Prostate gland (tissue), 2 donors: ENCODE data around the gene KIAA1328. TPM values are rescaled to one million over a fixed set of nuclear protein-coding genes. Genes with fewer than 3 reads are reported as not detected.

ENCODE experiments used
- DNase-seq: peaks from one replicate; pipeline ENCODE4 v3.0.0-alpha.2; 2019; ENCODE audit warnings: low spot score
- H3K27ac ChIP-seq, 2 donors: fragments of 200-600 bp; sonication (generic); 2 replicates each; pipeline ENCODE4 v1.5.1; 2017 to 2019
- H3K27me3 ChIP-seq: fragments of 200-600 bp; sonication (generic); replicated peaks from 2 replicates; pipeline ENCODE4 v1.5.1; 2019; ENCODE audit not compliant: insufficient read depth
- H3K36me3 ChIP-seq, 2 donors: fragments of 200-600 bp; sonication (generic); 1 replicate in 1 of 2; 2 replicates in 1 of 2; pipeline versions ENCODE4 v1.5.1 to v1.8.1; 2017 to 2019
- H3K4me1 ChIP-seq: fragments of 200-600 bp; sonication (generic); replicated peaks from 2 replicates; pipeline ENCODE4 v1.5.1; 2019
- H3K4me3 ChIP-seq, 2 donors: fragments of 200-600 bp; sonication (generic); 2 replicates each; pipeline ENCODE4 v1.5.1; 2017 to 2019
- H3K9me3 ChIP-seq: fragments of 200-600 bp; sonication (generic); 2 replicates; pipeline ENCODE4 v1.5.1; 2017
- POLR2A ChIP-seq: fragments of 450-650 bp; IDR thresholded peaks from one replicate; pipeline ENCODE4 v1.6.1; 2016; ENCODE audit warnings: antibody characterized with exemption, mild to moderate bottlenecking
- POLR2AphosphoS5 ChIP-seq: sonication (generic); formaldehyde crosslinking; IDR thresholded peaks from one replicate; pipeline ENCODE4 v1.6.1; 2017; ENCODE audit warnings: antibody characterized with exemption
- WGBS: methylation state at CpG from one replicate; pipeline ENCODE4 v1.1.5; 2018; 5-methylcytosine and 5-hydroxymethylcytosine counted together
- intact Hi-C: fragments of 100-400 bp; cut with DNase I; formaldehyde crosslinking; loops from one replicate; pipeline ENCODE4 v1.14.2; 2022
- total RNA-seq, 2 donors: library from RNA; depleted of rRNA; stranded (reverse); fragments of >200 nt; gene quantifications; one replicate each; pipeline ENCODE4 v1.1.0, GENCODE V29; 2016
- TF ChIP-seq, protein P1 (sequence below), 4 experiments: fragments of 200-600 bp in 2 of 4; fragments of 450-650 bp in 2 of 4; sonication (generic) in 2 of 4; IDR thresholded peaks; 1 replicate in 3 of 4; 2 replicates in 1 of 4; pipeline ENCODE4 v1.5.1; 2016 to 2019; ENCODE audit warnings: antibody characterized with exemption in 4 of 4, mild to moderate bottlenecking in 2 of 4, moderate library complexity in 2 of 4

Gene KIAA1328
- total RNA-seq, 2 donors from 2014 or later: 8.7 to 13.7 TPM

DNA sequence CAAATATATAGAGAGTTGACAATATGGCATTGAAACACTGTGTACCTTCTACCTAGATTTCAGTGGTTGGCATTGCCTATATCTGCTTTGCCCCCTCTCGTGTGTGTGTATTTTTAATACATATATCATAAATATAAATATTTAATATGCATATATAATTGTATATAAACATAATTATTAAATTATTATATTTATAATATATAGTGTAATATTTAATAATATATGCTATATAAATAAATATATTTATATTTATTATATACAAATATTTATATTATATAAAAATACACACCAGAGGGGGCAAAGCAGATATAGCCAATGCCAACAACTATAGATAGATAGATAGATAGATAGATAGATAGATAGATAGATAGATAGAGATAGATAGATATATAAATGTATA lies 124.1 kb downstream of the KIAA1328 start:
- Histone ChIP-seq H3K27ac (no peak overlapping the region), H3K4me1 (no peaks in the 10 kb centered on the region), H3K9me3 (no peaks in the 10 kb centered on the region), H3K4me3 (no peak overlapping the region), H3K36me3 (no peaks in the 10 kb centered on the region), H3K27me3 (no peaks in the 10 kb centered on the region)
- TF ChIP-seq, protein P1, sequence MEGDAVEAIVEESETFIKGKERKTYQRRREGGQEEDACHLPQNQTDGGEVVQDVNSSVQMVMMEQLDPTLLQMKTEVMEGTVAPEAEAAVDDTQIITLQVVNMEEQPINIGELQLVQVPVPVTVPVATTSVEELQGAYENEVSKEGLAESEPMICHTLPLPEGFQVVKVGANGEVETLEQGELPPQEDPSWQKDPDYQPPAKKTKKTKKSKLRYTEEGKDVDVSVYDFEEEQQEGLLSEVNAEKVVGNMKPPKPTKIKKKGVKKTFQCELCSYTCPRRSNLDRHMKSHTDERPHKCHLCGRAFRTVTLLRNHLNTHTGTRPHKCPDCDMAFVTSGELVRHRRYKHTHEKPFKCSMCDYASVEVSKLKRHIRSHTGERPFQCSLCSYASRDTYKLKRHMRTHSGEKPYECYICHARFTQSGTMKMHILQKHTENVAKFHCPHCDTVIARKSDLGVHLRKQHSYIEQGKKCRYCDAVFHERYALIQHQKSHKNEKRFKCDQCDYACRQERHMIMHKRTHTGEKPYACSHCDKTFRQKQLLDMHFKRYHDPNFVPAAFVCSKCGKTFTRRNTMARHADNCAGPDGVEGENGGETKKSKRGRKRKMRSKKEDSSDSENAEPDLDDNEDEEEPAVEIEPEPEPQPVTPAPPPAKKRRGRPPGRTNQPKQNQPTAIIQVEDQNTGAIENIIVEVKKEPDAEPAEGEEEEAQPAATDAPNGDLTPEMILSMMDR (IDR thresholded peaks at IDR 0.05): no peak
- TF ChIP-seq POLR2AphosphoS5: no peak
- intact Hi-C loops: no loop called here
- no peak for DNase-seq
- 96% methylated on average over 1 of the region's 1 CpG for WGBS

DNA sequence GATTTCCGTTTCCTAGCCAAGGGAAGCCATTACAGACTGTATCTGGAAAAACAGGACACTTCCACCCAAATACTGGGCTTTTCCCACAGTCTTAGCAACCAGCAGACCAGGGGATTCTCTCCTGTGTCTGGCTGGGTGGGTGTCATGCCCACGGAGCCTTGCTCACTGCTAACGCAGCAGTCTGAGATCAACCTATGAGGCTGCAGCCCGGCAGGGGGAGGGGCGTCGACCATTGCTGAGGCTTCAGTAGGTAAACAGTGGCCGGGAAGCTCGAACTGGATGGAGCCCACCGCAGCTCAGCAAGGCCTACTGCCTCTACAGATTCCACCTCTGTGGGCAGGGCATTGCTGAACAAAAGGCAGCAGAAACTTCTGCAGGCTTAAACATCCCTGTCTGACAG lies 131.1 kb downstream of the KIAA1328 start:
- intact Hi-C loops: no loop called here

DNA sequence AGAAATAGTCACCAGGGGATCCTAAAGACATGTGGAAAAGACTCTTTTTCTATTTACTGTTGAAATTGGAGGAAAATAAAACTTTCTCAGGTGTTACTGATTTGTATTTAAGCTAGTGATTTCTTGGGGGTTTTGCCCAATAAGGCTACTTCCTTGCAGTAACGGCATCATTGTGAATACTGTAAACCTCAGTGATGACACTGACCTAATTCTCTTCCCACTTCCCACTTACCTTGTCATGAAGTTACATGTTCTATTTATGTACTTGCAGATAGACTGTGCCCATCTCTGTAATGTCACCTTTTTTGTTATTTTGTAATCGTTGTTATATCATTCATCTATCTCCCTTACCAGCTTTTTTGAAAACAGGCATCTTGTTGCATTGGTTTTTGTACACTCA lies 134.5 kb downstream of the KIAA1328 start:
- TF ChIP-seq, protein P1 (IDR thresholded peaks at IDR 0.05): no peak
- no peak for TF ChIP-seq POLR2A
- no peak for TF ChIP-seq POLR2AphosphoS5
- no peaks in the 10 kb centered on the region for H3K27me3 ChIP-seq
- H3K4me3 ChIP-seq: no peak overlapping the region
- no peaks in the 10 kb centered on the region for H3K4me1 ChIP-seq
- H3K9me3 ChIP-seq: no peaks in the 10 kb centered on the region
- H3K36me3 ChIP-seq: no peaks in the 10 kb centered on the region
- no peak overlapping the region for H3K27ac ChIP-seq
- DNase-seq: no peak
- intact Hi-C loops: no loop called here
- 86% methylated on average over 2 of the region's 2 CpGs for WGBS

More for the DNA sequence above, 131.1 kb downstream of the KIAA1328 start:
- no peaks in the 10 kb centered on the region for H3K9me3 ChIP-seq
- WGBS: 95% methylated on average over 9 of the region's 9 CpGs
- no peak overlapping the region for H3K4me3 ChIP-seq
- no peaks in the 10 kb centered on the region for H3K4me1 ChIP-seq
- no peak overlapping the region for H3K27ac ChIP-seq
- H3K36me3 ChIP-seq: no peaks in the 10 kb centered on the region
- no peak for DNase-seq
- TF ChIP-seq, protein P1 (IDR thresholded peaks at IDR 0.05): no peak
- no peak for TF ChIP-seq POLR2AphosphoS5
- TF ChIP-seq POLR2A: no peak
- no peaks in the 10 kb centered on the region for H3K27me3 ChIP-seq

GRCh38 chr18:36974686-36975085 lies 145.8 kb downstream of the KIAA1328 start:
- TF ChIP-seq POLR2AphosphoS5 (no peak), POLR2A (no peak)
- TF ChIP-seq, protein P1 (IDR thresholded peaks at IDR 0.05): no peak
- DNase-seq: no peak
- H3K9me3 ChIP-seq: no peaks in the 10 kb centered on the region
- no peaks in the 10 kb centered on the region for H3K36me3 ChIP-seq
- no peaks in the 10 kb centered on the region for H3K4me1 ChIP-seq
- no peak overlapping the region for H3K27ac ChIP-seq
- H3K27me3 ChIP-seq: no peaks in the 10 kb centered on the region
- intact Hi-C loops: no loop called here
- 97% methylated on average over 3 of the region's 3 CpGs for WGBS
- no peak overlapping the region for H3K4me3 ChIP-seq

GRCh38 chr18:36977121-36977520 lies 148.2 kb downstream of the KIAA1328 start:
- no peak overlapping the region for H3K4me3 ChIP-seq
- intact Hi-C loops: no loop called here
- WGBS: 98% methylated on average over 2 of the region's 2 CpGs
- no peaks in the 10 kb centered on the region for H3K36me3 ChIP-seq
- no peak for DNase-seq
- no peak overlapping the region for H3K27ac ChIP-seq
- no peaks in the 10 kb centered on the region for H3K9me3 ChIP-seq
- H3K27me3 ChIP-seq: no peaks in the 10 kb centered on the region
- TF ChIP-seq, protein P1 (IDR thresholded peaks at IDR 0.05): no peak
- TF ChIP-seq POLR2A (no peak), POLR2AphosphoS5 (no peak)
- no peaks in the 10 kb centered on the region for H3K4me1 ChIP-seq
